Measurements from ENCODE around the gene GRN.

GRN gene

GRCh38 chr17:44372036-44372435 is 26.9 kb downstream of the GRN start:
- Histone ChIP-seq H3K4me3 (replicated peaks; ENCODE audit: insufficient read depth, low read length) (no peak overlapping the region), H3K27me3 (ENCODE audit: insufficient read depth, poor library complexity, severe bottlenecking) (peaks cover 19% of the 10 kb centered on the region), H3K27ac (replicated peaks) (no peak overlapping the region)
- no peak for DNase-seq (ENCODE audit: low read depth in 1 of 2, low spot score in 1 of 2)
- TF ChIP-seq REST (IDR thresholded peaks at IDR 0.05; ENCODE audit: insufficient replicate concordance, low read depth) (no peak), POLR2AphosphoS5 (IDR thresholded peaks at IDR 0.05; ENCODE audit: low read depth) (no peak), SPI1 (IDR thresholded peaks at IDR 0.05; ENCODE audit: borderline replicate concordance, low read depth) (no peak), GABPA (IDR thresholded peaks at IDR 0.05; ENCODE audit: low read depth) (no peak)

- Histone ChIP-seq H3K4me3 (replicated peaks; ENCODE audit: insufficient read depth, low read length) (no peak overlapping the region), H3K27me3 (ENCODE audit: insufficient read depth, poor library complexity, severe bottlenecking) (peaks cover 17% of the 10 kb centered on the region), H3K27ac (replicated peaks) (no peak overlapping the region)
- no peak for DNase-seq (ENCODE audit: low read depth in 1 of 2, low spot score in 1 of 2)
- TF ChIP-seq POLR2AphosphoS5 (IDR thresholded peaks at IDR 0.05; ENCODE audit: low read depth), result no peak
These were observed 29.4 kb downstream of the GRN start for GRCh38 chr17:44374306-44375195.

- TF ChIP-seq POLR2AphosphoS5 (IDR thresholded peaks at IDR 0.05; ENCODE audit: low read depth) (no peak), CTCF (IDR thresholded peaks at IDR 0.05; ENCODE audit: insufficient read depth, low read length) (no peak), GABPA (IDR thresholded peaks at IDR 0.05; ENCODE audit: low read depth) (no peak), REST (IDR thresholded peaks at IDR 0.05; ENCODE audit: insufficient replicate concordance, low read depth) (no peak), SPI1 (IDR thresholded peaks at IDR 0.05; ENCODE audit: borderline replicate concordance, low read depth) (no peak)
These were observed 30.3 kb downstream of the GRN start for GRCh38 chr17:44375196-44376017.

GRCh38 chr17:44376124-44376523 is 31.0 kb downstream of the GRN start:
- no peak overlapping the region for H3K27ac ChIP-seq (replicated peaks)
- H3K27me3 ChIP-seq (ENCODE audit: insufficient read depth, poor library complexity, severe bottlenecking), result peaks cover 2% of the 10 kb centered on the region
- TF ChIP-seq CTCF (IDR thresholded peaks at IDR 0.05; ENCODE audit: insufficient read depth, low read length) (peak; percentile 31), POLR2AphosphoS5 (IDR thresholded peaks at IDR 0.05; ENCODE audit: low read depth) (no peak)
- no peak overlapping the region for H3K4me3 ChIP-seq (replicated peaks; ENCODE audit: insufficient read depth, low read length)
- no peak for DNase-seq (ENCODE audit: low read depth in 1 of 2, low spot score in 1 of 2)

More at GRCh38 chr17:44375196-44376017, 30.3 kb downstream of the GRN start:
- H3K27me3 ChIP-seq (ENCODE audit: insufficient read depth, poor library complexity, severe bottlenecking), result peaks cover 9% of the 10 kb centered on the region
- no peak overlapping the region for H3K4me3 ChIP-seq (replicated peaks; ENCODE audit: insufficient read depth, low read length)
- DNase-seq (ENCODE audit: low read depth in 1 of 2, low spot score in 1 of 2), result no peak
- H3K27ac ChIP-seq (replicated peaks), result no peak overlapping the region

Data from HL-60 (cell line).